Stimulated activated CD8-positive, alpha-beta memory T cell treated with anti-CD3 and anti-CD28 coated beads, Interleukin-12 subunit alpha, Interleukin-12 subunit beta, amount 100 ng/mL, for 24 hours (primary cell): ENCODE results near the gene DHODH.
"Not testable (repeated sequence)": the region's sequence is repeated elsewhere in the genome, so short reads cannot be mapped to it uniquely, and the experiment has no call there.

Experiments
- DNase-seq: peaks from one replicate; pipeline ENCODE4 v3.0.0-alpha.2; 2020; ENCODE audit errors: extremely low read depth

The DHODH gene

GRCh38 chr16:72008424-72009216 lies at the start of gene DHODH:
Gene DHODH, plus strand, starts transcription at chr16:72008744. Its CDS starts 21 bp downstream, at chr16:72008765.
- DNase-seq = peak; percentile 96

- DNase-seq = peak; percentile 22
These were observed 47.2 kb upstream of the DHODH start for GRCh38 chr16:71961066-71962039.

- no peak for DNase-seq
These were observed 45.2 kb upstream of the DHODH start for GRCh38 chr16:71963125-71963875.

- DNase-seq = no peak
These were observed 43.3 kb upstream of the DHODH start for GRCh38 chr16:71965223-71965622.

GRCh38 chr16:71966932-71967331 lies 41.6 kb upstream of the DHODH start:
- DNase-seq = no peak

- no peak for DNase-seq
These were observed 39.2 kb upstream of the DHODH start for GRCh38 chr16:71969353-71969752.

- DNase-seq = no peak
These were observed 37.0 kb upstream of the DHODH start for GRCh38 chr16:71971571-71971970.

GRCh38 chr16:71972356-71972755 lies 36.2 kb upstream of the DHODH start:
- no peak for DNase-seq

GRCh38 chr16:71973001-71973400 lies 35.5 kb upstream of the DHODH start:
- no peak for DNase-seq

GRCh38 chr16:71974068-71974818 lies 34.3 kb upstream of the DHODH start:
- DNase-seq = no peak

GRCh38 chr16:71985262-71985974 lies 23.1 kb upstream of the DHODH start:
- no peak for DNase-seq

- no peak for DNase-seq
These were observed 22.4 kb upstream of the DHODH start for GRCh38 chr16:71986131-71986530.

- DNase-seq = no peak
These were observed 13.5 kb upstream of the DHODH start for GRCh38 chr16:71995038-71995437.

GRCh38 chr16:71997578-71997977 lies 11.0 kb upstream of the DHODH start:
- not testable (repeated sequence) for DNase-seq

- no peak for DNase-seq
These were observed 7.2 kb upstream of the DHODH start for GRCh38 chr16:72001180-72001874.

- no peak for DNase-seq
These were observed 5.9 kb upstream of the DHODH start for GRCh38 chr16:72002619-72003018.

- not testable (repeated sequence) for DNase-seq
These were observed 500 bp upstream of the DHODH start for GRCh38 chr16:72008065-72008423.

GRCh38 chr16:72009779-72010178 lies 1.2 kb downstream of the DHODH start:
- DNase-seq = no peak

GRCh38 chr16:72012607-72013006 lies 4.1 kb downstream of the DHODH start:
- no peak for DNase-seq

GRCh38 chr16:72013389-72013788 lies 4.8 kb downstream of the DHODH start:
- DNase-seq = no peak
